GM23338 (cell line): ENCODE measurements around the gene PTRHD1. TPM values are rescaled to one million over a fixed set of nuclear protein-coding genes. Genes with fewer than 3 reads are reported as not detected.
A peak's percentile ranks its signal among the peaks of the same experiment; 100 is the strongest.

ENCODE experiments used
- ATAC-seq: fragments of 200-7000 bp; cut with Tn5 transposase; 3 replicates; pipeline ENCODE4 v1.9.1; 2020
- DNase-seq: peaks from one replicate; pipeline ENCODE4 v3.0.0-alpha.2; 2015; ENCODE audit warnings: low spot score
- H2AFZ ChIP-seq: fragments of 200-600 bp; sonication (generic); 2 replicates; pipeline ENCODE4 v1.8.0; 2016; ENCODE audit warnings: antibody characterized with exemption, mild to moderate bottlenecking, moderate library complexity
- H3F3A ChIP-seq: fragments of 200-600 bp; sonication (generic); replicated peaks from 2 replicates; pipeline ENCODE4 v1.8.0; 2017; ENCODE audit warnings: antibody characterized with exemption, mixed run types, low read depth
- H3K27ac ChIP-seq: fragments of 200-600 bp; sonication (generic); 2 replicates; pipeline ENCODE4 v1.6.1; 2016; ENCODE audit warnings: low read depth
- H3K27me3 ChIP-seq: fragments of 200-600 bp; sonication (generic); 2 replicates; pipeline ENCODE4 v1.8.0; 2016; ENCODE audit warnings: mild to moderate bottlenecking, mixed run types, moderate library complexity; ENCODE audit not compliant: insufficient read depth
- H3K36me3 ChIP-seq: fragments of 200-600 bp; sonication (generic); 2 replicates; pipeline ENCODE4 v1.8.0; 2016; ENCODE audit warnings: mild to moderate bottlenecking; ENCODE audit not compliant: insufficient read depth
- H3K4me1 ChIP-seq: fragments of 200-600 bp; sonication (generic); 2 replicates; pipeline ENCODE4 v1.8.0; 2016; ENCODE audit warnings: mild to moderate bottlenecking, moderate library complexity; ENCODE audit not compliant: insufficient read depth
- H3K4me2 ChIP-seq: fragments of 200-600 bp; sonication (generic); 2 replicates; pipeline ENCODE4 v1.7.1; 2017; ENCODE audit warnings: mixed run types
- H3K4me3 ChIP-seq: fragments of 200-600 bp; sonication (generic); 2 replicates; pipeline ENCODE4 v1.6.1; 2016; ENCODE audit warnings: mixed run types
- H3K79me2 ChIP-seq: fragments of 200-600 bp; sonication (generic); replicated peaks from 2 replicates; pipeline ENCODE4 v1.8.0; 2017; ENCODE audit warnings: mild to moderate bottlenecking; ENCODE audit not compliant: insufficient read depth
- H3K9me2 ChIP-seq: fragments of 200-600 bp; sonication (generic); 2 replicates; pipeline ENCODE4 v1.8.0; 2017; ENCODE audit not compliant: insufficient read depth
- H4K20me1 ChIP-seq: fragments of 200-600 bp; sonication (generic); replicated peaks from 2 replicates; pipeline ENCODE4 v1.8.0; 2017; ENCODE audit warnings: mild to moderate bottlenecking; ENCODE audit not compliant: insufficient read depth
- H3K27ac Mint-ChIP-seq: 2 replicates; pipeline ENCODE4 v1.8.0; 2020; ENCODE audit warnings: inconsistent platforms, mild to moderate bottlenecking, moderate library complexity, mixed read lengths
- H3K27me3 Mint-ChIP-seq: 3 replicates; pipeline ENCODE4 v1.8.0; 2022; ENCODE audit warnings: low read depth, mild to moderate bottlenecking, moderate library complexity, mixed read lengths, inconsistent platforms; ENCODE audit not compliant: insufficient read depth, poor library complexity
- H3K36me3 Mint-ChIP-seq: 3 replicates; pipeline ENCODE4 v1.8.0; 2021; ENCODE audit warnings: low read depth, mild to moderate bottlenecking, inconsistent platforms, moderate library complexity, mixed read lengths
- H3K4me1 Mint-ChIP-seq: 3 replicates; pipeline ENCODE4 v1.8.0; 2020; ENCODE audit warnings: mild to moderate bottlenecking, inconsistent platforms, mixed read lengths
- H3K4me3 Mint-ChIP-seq: 3 replicates; pipeline ENCODE4 v1.8.0; 2021; ENCODE audit warnings: moderate library complexity, mild to moderate bottlenecking, inconsistent platforms, mixed read lengths
- H3K9me3 Mint-ChIP-seq: 3 replicates; pipeline ENCODE4 v1.8.0; 2020; ENCODE audit warnings: moderate library complexity, mild to moderate bottlenecking, inconsistent platforms, mixed read lengths
- CREB1 ChIP-seq: fragments of 250-450 bp; sonication (Bioruptor Pico); IDR thresholded peaks from 2 replicates; pipeline ENCODE4 v1.5.0; 2020; ENCODE audit warnings: low read depth, mild to moderate bottlenecking, moderate library complexity
- EZH2 ChIP-seq: fragments of 200-600 bp; sonication (generic); IDR thresholded peaks from one replicate; pipeline ENCODE4 v1.8.0; 2017; ENCODE audit warnings: antibody characterized with exemption, mild to moderate bottlenecking, low read depth; ENCODE audit not compliant: unreplicated experiment
- EZH2phosphoT487 ChIP-seq: fragments of 200-600 bp; sonication (generic); IDR thresholded peaks from one replicate; pipeline ENCODE4 v1.8.1; 2018; ENCODE audit warnings: antibody characterized with exemption; ENCODE audit not compliant: unreplicated experiment
- JUNB ChIP-seq: IDR thresholded peaks from one replicate; pipeline ENCODE4 v1.6.1; 2016; ENCODE audit warnings: antibody characterized with exemption; ENCODE audit not compliant: unreplicated experiment
- NANOG ChIP-seq: IDR thresholded peaks from 2 replicates; pipeline ENCODE4 v1.6.1; 2016; ENCODE audit warnings: antibody characterized with exemption, borderline replicate concordance
- POLR2AphosphoS5 ChIP-seq: IDR thresholded peaks from 2 replicates; pipeline ENCODE4 v1.6.1; 2016; ENCODE audit warnings: antibody characterized with exemption, low read depth
- STAT1 ChIP-seq: IDR thresholded peaks from one replicate; pipeline ENCODE4 v1.6.1; 2016; ENCODE audit warnings: antibody characterized with exemption; ENCODE audit not compliant: unreplicated experiment
- ZNF114 ChIP-seq: fragments of 250-450 bp; sonication (Bioruptor Pico); IDR thresholded peaks from 2 replicates; pipeline ENCODE4 v1.5.0; 2020; ENCODE audit warnings: mild to moderate bottlenecking, moderate library complexity
- ZNF331 ChIP-seq: fragments of 250-450 bp; sonication (Bioruptor Pico); IDR thresholded peaks from 2 replicates; pipeline ENCODE4 v1.5.0; 2020; ENCODE audit warnings: low read depth, mild to moderate bottlenecking, moderate library complexity
- polyA plus RNA-seq: library from polyadenylated mRNA; unstranded; fragments of >200 nt; fragmentation: Nextera tagmentation; extraction: Ambion mirVana; gene quantifications from 2 replicates; pipeline ENCODE4 v1.2.1, GENCODE V29; 2016
- total RNA-seq: library from RNA; depleted of rRNA; stranded (reverse); fragments of >200 nt; shearing (Covaris generic); gene quantifications from 2 replicates; pipeline ENCODE4 v1.2.3, GENCODE V29; 2014
- TF ChIP-seq, protein P1 (sequence below), 2 experiments: fragments of 200-600 bp in 1 of 2; sonication (generic) in 1 of 2; conservative IDR thresholded peaks; 2 replicates each; pipeline versions ENCODE4 v1.5.1 to v1.6.1; 2016 to 2017; ENCODE audit warnings: antibody characterized with exemption in 2 of 2, low read depth in 2 of 2, mild to moderate bottlenecking in 2 of 2, moderate library complexity in 1 of 2
- TF ChIP-seq, protein P2 (sequence below): IDR thresholded peaks from one replicate; pipeline ENCODE4 v1.6.1; 2018; ENCODE audit warnings: antibody characterized with exemption; ENCODE audit not compliant: unreplicated experiment

PTRHD1 gene
- total and polyA plus RNA-seq, 2 experiments from 2014 or later: 46.9 to 105 TPM

DNA sequence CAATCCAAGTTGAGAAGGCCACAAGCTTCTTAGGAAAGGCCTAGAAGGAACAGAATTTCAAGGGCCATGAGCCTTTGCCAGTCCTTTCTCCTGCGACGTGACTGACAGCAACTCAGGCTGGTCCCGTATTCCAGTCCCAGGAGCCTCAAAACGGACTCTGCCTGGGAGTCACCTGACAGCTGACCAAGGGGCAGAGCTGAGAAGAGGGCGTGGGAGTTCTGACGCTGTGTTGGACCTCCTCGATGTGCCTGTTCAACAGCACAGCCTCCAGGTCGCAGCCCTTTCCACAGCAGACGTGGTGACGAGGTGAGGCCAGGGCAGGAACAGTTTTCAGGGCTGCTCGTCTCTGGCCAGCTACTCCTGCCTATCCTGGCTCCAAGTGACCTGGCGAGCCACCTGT, 37.6 kb upstream of the PTRHD1 start:
- 0 out of 2 replicates have a peak, but pooled peaks cover 6% of the 10 kb centered on the region for H3K4me1 ChIP-seq
- H3K9me3 Mint-ChIP-seq: no peaks in the 10 kb centered on the region
- no peak overlapping the region for H3K27ac Mint-ChIP-seq
- ATAC-seq: no peak
- no peak overlapping the region for H3K4me3 Mint-ChIP-seq
- no peaks in the 10 kb centered on the region for H3K9me2 ChIP-seq
- peaks cover 40% of the 10 kb centered on the region for H3K4me1 Mint-ChIP-seq
- peaks cover 6% of the 10 kb centered on the region; the same call in 1 of the 2 replicates for H3F3A ChIP-seq
- no peak overlapping the region for H3K4me2 ChIP-seq
- H3K4me3 ChIP-seq: no peak overlapping the region
- H3K36me3 Mint-ChIP-seq: peaks cover 51% of the 10 kb centered on the region
- no peaks in the 10 kb centered on the region; the same call in 1 of the 2 replicates for H4K20me1 ChIP-seq
- H3K27me3 Mint-ChIP-seq: peaks cover 18% of the 10 kb centered on the region
- DNase-seq: no peak
- no peaks in the 10 kb centered on the region for H3K27me3 ChIP-seq
- H2AFZ ChIP-seq: no peak overlapping the region
- no peaks in the 10 kb centered on the region for H3K79me2 ChIP-seq
- TF ChIP-seq EZH2phosphoT487: no peak
- TF ChIP-seq NANOG: no peak
- TF ChIP-seq, protein P1, sequence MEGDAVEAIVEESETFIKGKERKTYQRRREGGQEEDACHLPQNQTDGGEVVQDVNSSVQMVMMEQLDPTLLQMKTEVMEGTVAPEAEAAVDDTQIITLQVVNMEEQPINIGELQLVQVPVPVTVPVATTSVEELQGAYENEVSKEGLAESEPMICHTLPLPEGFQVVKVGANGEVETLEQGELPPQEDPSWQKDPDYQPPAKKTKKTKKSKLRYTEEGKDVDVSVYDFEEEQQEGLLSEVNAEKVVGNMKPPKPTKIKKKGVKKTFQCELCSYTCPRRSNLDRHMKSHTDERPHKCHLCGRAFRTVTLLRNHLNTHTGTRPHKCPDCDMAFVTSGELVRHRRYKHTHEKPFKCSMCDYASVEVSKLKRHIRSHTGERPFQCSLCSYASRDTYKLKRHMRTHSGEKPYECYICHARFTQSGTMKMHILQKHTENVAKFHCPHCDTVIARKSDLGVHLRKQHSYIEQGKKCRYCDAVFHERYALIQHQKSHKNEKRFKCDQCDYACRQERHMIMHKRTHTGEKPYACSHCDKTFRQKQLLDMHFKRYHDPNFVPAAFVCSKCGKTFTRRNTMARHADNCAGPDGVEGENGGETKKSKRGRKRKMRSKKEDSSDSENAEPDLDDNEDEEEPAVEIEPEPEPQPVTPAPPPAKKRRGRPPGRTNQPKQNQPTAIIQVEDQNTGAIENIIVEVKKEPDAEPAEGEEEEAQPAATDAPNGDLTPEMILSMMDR (conservative IDR thresholded peaks at IDR 0.05; ENCODE audit: low read depth in 2 of 2): no peak
- TF ChIP-seq, protein P2, sequence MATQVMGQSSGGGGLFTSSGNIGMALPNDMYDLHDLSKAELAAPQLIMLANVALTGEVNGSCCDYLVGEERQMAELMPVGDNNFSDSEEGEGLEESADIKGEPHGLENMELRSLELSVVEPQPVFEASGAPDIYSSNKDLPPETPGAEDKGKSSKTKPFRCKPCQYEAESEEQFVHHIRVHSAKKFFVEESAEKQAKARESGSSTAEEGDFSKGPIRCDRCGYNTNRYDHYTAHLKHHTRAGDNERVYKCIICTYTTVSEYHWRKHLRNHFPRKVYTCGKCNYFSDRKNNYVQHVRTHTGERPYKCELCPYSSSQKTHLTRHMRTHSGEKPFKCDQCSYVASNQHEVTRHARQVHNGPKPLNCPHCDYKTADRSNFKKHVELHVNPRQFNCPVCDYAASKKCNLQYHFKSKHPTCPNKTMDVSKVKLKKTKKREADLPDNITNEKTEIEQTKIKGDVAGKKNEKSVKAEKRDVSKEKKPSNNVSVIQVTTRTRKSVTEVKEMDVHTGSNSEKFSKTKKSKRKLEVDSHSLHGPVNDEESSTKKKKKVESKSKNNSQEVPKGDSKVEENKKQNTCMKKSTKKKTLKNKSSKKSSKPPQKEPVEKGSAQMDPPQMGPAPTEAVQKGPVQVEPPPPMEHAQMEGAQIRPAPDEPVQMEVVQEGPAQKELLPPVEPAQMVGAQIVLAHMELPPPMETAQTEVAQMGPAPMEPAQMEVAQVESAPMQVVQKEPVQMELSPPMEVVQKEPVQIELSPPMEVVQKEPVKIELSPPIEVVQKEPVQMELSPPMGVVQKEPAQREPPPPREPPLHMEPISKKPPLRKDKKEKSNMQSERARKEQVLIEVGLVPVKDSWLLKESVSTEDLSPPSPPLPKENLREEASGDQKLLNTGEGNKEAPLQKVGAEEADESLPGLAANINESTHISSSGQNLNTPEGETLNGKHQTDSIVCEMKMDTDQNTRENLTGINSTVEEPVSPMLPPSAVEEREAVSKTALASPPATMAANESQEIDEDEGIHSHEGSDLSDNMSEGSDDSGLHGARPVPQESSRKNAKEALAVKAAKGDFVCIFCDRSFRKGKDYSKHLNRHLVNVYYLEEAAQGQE: no peak
- TF ChIP-seq STAT1: no peak
- TF ChIP-seq ZNF331 (CRISPR knock-in tag): no peak
- TF ChIP-seq CREB1 (CRISPR knock-in tag): no peak
- TF ChIP-seq JUNB: no peak
- no peak for TF ChIP-seq EZH2
- H3K36me3 ChIP-seq: 0 out of 2 replicates have a peak, but pooled peaks cover under 1% of the 10 kb centered on the region
- no peak overlapping the region for H3K27ac ChIP-seq

DNA sequence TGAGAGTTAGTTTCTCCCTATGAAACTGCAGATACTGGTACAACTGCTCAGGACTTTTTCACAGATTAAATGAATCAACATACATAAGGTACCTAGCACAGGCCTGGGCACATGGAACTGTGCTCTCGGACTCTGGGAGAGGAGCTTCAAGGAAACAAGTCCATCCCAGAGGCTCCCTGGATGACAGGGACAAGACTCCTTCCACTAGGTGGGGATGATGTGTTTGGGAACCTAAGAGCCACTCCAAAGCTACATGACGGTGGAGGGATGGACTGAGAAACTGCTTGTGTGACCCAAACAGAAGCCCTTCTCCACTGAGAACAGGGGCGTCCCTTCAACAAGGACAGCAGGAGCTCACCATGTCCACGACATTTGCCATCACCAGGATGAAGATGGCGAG, 37.2 kb upstream of the PTRHD1 start:
- peaks cover 3% of the 10 kb centered on the region; the same call in 1 of the 2 replicates for H4K20me1 ChIP-seq
- DNase-seq (peak; percentile 55), ATAC-seq (no peak)
- H3K4me1 Mint-ChIP-seq: peaks cover 43% of the 10 kb centered on the region
- H3K36me3 ChIP-seq: peaks cover 5% of the 10 kb centered on the region; the same call in 1 of the 2 replicates
- peaks cover 9% of the 10 kb centered on the region; the same call in 1 of the 2 replicates for H3F3A ChIP-seq
- H3K4me3 ChIP-seq: no peak overlapping the region
- 0 out of 2 replicates have a peak, but pooled peaks cover 6% of the 10 kb centered on the region for H3K4me1 ChIP-seq
- H3K27ac Mint-ChIP-seq: no peak overlapping the region
- peaks cover 19% of the 10 kb centered on the region for H3K27me3 Mint-ChIP-seq
- no peak overlapping the region for H2AFZ ChIP-seq
- H3K79me2 ChIP-seq: no peaks in the 10 kb centered on the region
- H3K27me3 ChIP-seq: no peaks in the 10 kb centered on the region
- H3K36me3 Mint-ChIP-seq: peaks cover 52% of the 10 kb centered on the region
- no peaks in the 10 kb centered on the region for H3K9me2 ChIP-seq
- no peak overlapping the region for H3K27ac ChIP-seq
- no peak overlapping the region for H3K4me3 Mint-ChIP-seq
- H3K4me2 ChIP-seq: no peak overlapping the region
- no peaks in the 10 kb centered on the region for H3K9me3 Mint-ChIP-seq
- no peak for TF ChIP-seq EZH2phosphoT487
- TF ChIP-seq ZNF114 (CRISPR knock-in tag): no peak
- no peak for TF ChIP-seq ZNF331 (CRISPR knock-in tag)
- no peak for TF ChIP-seq POLR2AphosphoS5
